Fibroblast of skin of right quadriceps (primary cell): ENCODE measurements around the gene MAP3K13.
"Not testable (repeated sequence)": the region's sequence is repeated elsewhere in the genome, so short reads cannot be mapped to it uniquely, and the experiment has no call there.

Source experiments
- DNase-seq: peaks from one replicate; pipeline ENCODE4 v3.0.0-alpha.2; 2013

Gene MAP3K13

GRCh38 chr3:185342459-185343174, 20.3 kb upstream of the MAP3K13 start:
- DNase-seq: no peak

- DNase-seq: no peak
These were observed 15.5 kb upstream of the MAP3K13 start for GRCh38 chr3:185347399-185347798.

- no peak for DNase-seq
These were observed 12.1 kb upstream of the MAP3K13 start for GRCh38 chr3:185350841-185351240.

GRCh38 chr3:185351396-185351795, 11.5 kb upstream of the MAP3K13 start:
- DNase-seq: peak; percentile 43

GRCh38 chr3:185353225-185353624, 9.7 kb upstream of the MAP3K13 start:
- DNase-seq: no peak

- peak; percentile 45 for DNase-seq
These were observed 8.9 kb upstream of the MAP3K13 start for GRCh38 chr3:185353823-185354614.

GRCh38 chr3:185356499-185356898, 6.4 kb upstream of the MAP3K13 start:
- DNase-seq: no peak

GRCh38 chr3:185361920-185362319, 1.0 kb upstream of the MAP3K13 start:
- peak; percentile 51 for DNase-seq

- DNase-seq: no peak
These were observed 797 bp downstream of the MAP3K13 start for GRCh38 chr3:185363662-185364203.

GRCh38 chr3:185365291-185366073, 2.5 kb downstream of the MAP3K13 start:
- DNase-seq: no peak

- DNase-seq: no peak
These were observed 3.1 kb downstream of the MAP3K13 start for GRCh38 chr3:185366074-185366335.

GRCh38 chr3:185366913-185367312, 4.0 kb downstream of the MAP3K13 start:
- no peak for DNase-seq

GRCh38 chr3:185370349-185370748, 7.4 kb downstream of the MAP3K13 start:
- not testable (repeated sequence) for DNase-seq

GRCh38 chr3:185371306-185372074, 8.6 kb downstream of the MAP3K13 start:
- no peak for DNase-seq

- no peak for DNase-seq
These were observed 18.6 kb downstream of the MAP3K13 start for GRCh38 chr3:185381320-185382058.

GRCh38 chr3:185382154-185382553, 19.2 kb downstream of the MAP3K13 start:
- no peak for DNase-seq

- not testable (repeated sequence) for DNase-seq
These were observed 23.6 kb downstream of the MAP3K13 start for GRCh38 chr3:185386515-185386914.

GRCh38 chr3:185387646-185388045, 24.7 kb downstream of the MAP3K13 start:
- no peak for DNase-seq

- DNase-seq: no peak
These were observed 30.1 kb downstream of the MAP3K13 start for GRCh38 chr3:185393055-185393454.

- DNase-seq: no peak
These were observed 34.7 kb downstream of the MAP3K13 start for GRCh38 chr3:185397676-185398075.

- DNase-seq: peak; percentile 29
These were observed 37.1 kb downstream of the MAP3K13 start for GRCh38 chr3:185399737-185400667.
